IPS-18a (cell line): ENCODE data around the gene ROPN1.

Source experiments
- H3K27ac ChIP-seq: one replicate; pipeline ENCODE4 v1.5.1; 2013; ENCODE audit warnings: low read length
- H3K27me3 ChIP-seq: one replicate; pipeline ENCODE4 v1.6.1; 2013; ENCODE audit warnings: mild to moderate bottlenecking, low read length; ENCODE audit not compliant: control insufficient read depth, insufficient read depth
- H3K36me3 ChIP-seq: one replicate; pipeline ENCODE4 v1.6.1; 2013; ENCODE audit warnings: low read depth, low read length; ENCODE audit not compliant: control insufficient read depth
- H3K4me1 ChIP-seq: one replicate; pipeline ENCODE4 v1.6.1; 2013; ENCODE audit warnings: low read depth, low read length; ENCODE audit not compliant: control insufficient read depth
- H3K4me3 ChIP-seq: one replicate; pipeline ENCODE4 v1.5.1; 2013; ENCODE audit warnings: low read length
- H3K9ac ChIP-seq: one replicate; pipeline ENCODE4 v1.6.1; 2013; ENCODE audit warnings: mild to moderate bottlenecking, low read length, moderate library complexity
- H3K9me3 ChIP-seq: one replicate; pipeline ENCODE4 v1.6.1; 2013; ENCODE audit warnings: low read depth, low read length; ENCODE audit not compliant: control insufficient read depth

Gene ROPN1

DNA sequence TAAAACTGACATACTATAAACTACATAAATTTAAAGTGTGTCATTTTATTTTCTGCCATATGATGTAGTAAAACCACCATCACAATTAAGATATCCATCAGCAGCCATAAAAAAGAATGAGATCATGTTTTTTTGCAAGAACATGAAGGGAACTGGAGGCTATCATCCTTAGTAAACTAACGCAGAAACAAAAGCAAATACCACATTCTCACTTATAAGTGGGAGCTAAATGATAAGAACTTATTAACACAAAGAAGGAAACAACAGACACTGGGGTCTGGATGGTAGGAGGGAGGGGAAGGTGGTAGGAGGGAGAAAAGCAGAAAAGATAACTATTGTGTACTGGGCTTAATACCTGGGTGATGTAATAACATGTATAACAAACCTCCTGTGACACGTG, 55.5 kb downstream of the ROPN1 start:
- no peak overlapping the region for H3K27ac ChIP-seq
- H3K4me3 ChIP-seq: no peak overlapping the region
- peaks cover 58% of the 10 kb centered on the region for H3K36me3 ChIP-seq
- no peak overlapping the region for H3K9ac ChIP-seq
- no peaks in the 10 kb centered on the region for H3K9me3 ChIP-seq
- no peaks in the 10 kb centered on the region for H3K27me3 ChIP-seq
- no peaks in the 10 kb centered on the region for H3K4me1 ChIP-seq

DNA sequence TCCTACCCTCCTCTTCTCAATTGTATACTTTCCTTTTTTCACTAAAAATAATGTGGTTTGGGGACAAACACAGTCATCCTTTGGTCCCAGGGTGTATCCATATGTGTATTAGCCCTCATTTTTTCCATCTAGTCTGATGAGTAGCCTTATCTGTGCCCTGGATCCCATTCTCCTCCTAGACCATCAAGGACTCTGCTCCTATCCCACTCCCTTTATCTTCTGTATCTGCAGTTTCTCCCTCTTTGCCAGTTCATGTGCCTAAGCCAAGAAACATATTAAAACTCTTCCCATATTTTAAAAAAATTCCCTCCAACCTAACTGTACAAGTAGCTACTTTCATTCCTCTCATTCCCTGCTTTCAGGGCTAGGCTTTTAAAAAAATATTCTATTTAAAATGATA, 56.1 kb downstream of the ROPN1 start:
- no peak overlapping the region for H3K27ac ChIP-seq
- no peaks in the 10 kb centered on the region for H3K9me3 ChIP-seq
- no peak overlapping the region for H3K9ac ChIP-seq
- H3K36me3 ChIP-seq: peaks cover 64% of the 10 kb centered on the region
- no peak overlapping the region for H3K4me3 ChIP-seq
- H3K27me3 ChIP-seq: no peaks in the 10 kb centered on the region
- H3K4me1 ChIP-seq: no peaks in the 10 kb centered on the region

GRCh38 chr3:123934250-123934649, 57.7 kb downstream of the ROPN1 start:
- Histone ChIP-seq H3K4me1 (no peaks in the 10 kb centered on the region), H3K36me3 (peaks cover 66% of the 10 kb centered on the region), H3K27ac (no peak overlapping the region), H3K9me3 (no peaks in the 10 kb centered on the region), H3K27me3 (no peaks in the 10 kb centered on the region), H3K4me3 (no peak overlapping the region), H3K9ac (no peak overlapping the region)

GRCh38 chr3:123930445-123930844, 61.5 kb downstream of the ROPN1 start:
- no peaks in the 10 kb centered on the region for H3K4me1 ChIP-seq
- no peaks in the 10 kb centered on the region for H3K27me3 ChIP-seq
- no peaks in the 10 kb centered on the region for H3K9me3 ChIP-seq
- H3K36me3 ChIP-seq: peaks cover 66% of the 10 kb centered on the region
- H3K27ac ChIP-seq: no peak overlapping the region
- no peak overlapping the region for H3K4me3 ChIP-seq
- H3K9ac ChIP-seq: no peak overlapping the region

DNA sequence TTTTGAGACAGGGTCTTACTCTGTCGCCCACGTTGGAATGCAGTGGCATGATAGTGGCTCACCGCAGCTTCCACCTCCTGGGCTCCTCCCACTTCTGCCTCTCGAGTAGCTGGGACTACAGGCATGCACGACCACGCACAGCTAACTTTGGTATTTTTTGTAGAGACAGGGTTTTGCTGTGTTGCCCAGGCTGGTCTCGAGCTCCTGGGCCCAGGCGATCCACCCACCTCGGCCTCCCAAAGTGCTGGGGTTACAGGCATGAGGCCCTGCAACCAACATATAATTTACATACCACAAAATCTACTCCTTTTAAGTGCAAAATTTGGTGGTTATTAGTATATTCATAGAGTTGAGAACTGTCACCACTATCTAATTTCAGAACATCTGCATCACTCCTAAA, 62.6 kb downstream of the ROPN1 start:
- H3K9ac ChIP-seq: no peak overlapping the region
- H3K27me3 ChIP-seq: no peaks in the 10 kb centered on the region
- H3K36me3 ChIP-seq: peaks cover 55% of the 10 kb centered on the region
- H3K27ac ChIP-seq: no peak overlapping the region
- no peaks in the 10 kb centered on the region for H3K4me1 ChIP-seq
- H3K9me3 ChIP-seq: no peaks in the 10 kb centered on the region
- no peak overlapping the region for H3K4me3 ChIP-seq

DNA sequence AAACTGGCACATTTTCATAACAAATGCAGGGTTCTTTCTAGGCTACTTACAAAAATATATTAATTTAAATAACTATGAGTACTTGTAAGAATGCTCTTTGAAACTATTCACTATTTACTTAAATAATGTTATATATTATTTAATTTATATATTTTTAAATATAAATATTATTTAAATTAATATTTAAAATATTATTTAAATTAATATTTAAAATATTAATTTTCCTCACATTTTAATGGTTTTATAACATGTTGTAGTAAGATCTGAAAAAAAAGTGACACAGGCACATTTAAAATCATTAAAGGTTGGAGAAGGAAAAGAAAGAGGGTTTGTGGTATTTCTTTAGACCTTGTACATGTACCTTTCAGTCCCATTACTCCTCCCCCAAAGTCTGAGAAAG, 65.5 kb downstream of the ROPN1 start:
- Histone ChIP-seq H3K4me3 (no peak overlapping the region), H3K27ac (no peak overlapping the region), H3K27me3 (no peaks in the 10 kb centered on the region), H3K4me1 (no peaks in the 10 kb centered on the region), H3K9me3 (no peaks in the 10 kb centered on the region), H3K9ac (no peak overlapping the region), H3K36me3 (peaks cover 52% of the 10 kb centered on the region)

GRCh38 chr3:123920868-123921267, 71.1 kb downstream of the ROPN1 start:
- H3K9ac ChIP-seq: no peak overlapping the region
- peaks cover 3% of the 10 kb centered on the region for H3K9me3 ChIP-seq
- no peaks in the 10 kb centered on the region for H3K4me1 ChIP-seq
- no peak overlapping the region for H3K4me3 ChIP-seq
- H3K27me3 ChIP-seq: no peaks in the 10 kb centered on the region
- H3K27ac ChIP-seq: no peak overlapping the region
- peaks cover 35% of the 10 kb centered on the region for H3K36me3 ChIP-seq

DNA sequence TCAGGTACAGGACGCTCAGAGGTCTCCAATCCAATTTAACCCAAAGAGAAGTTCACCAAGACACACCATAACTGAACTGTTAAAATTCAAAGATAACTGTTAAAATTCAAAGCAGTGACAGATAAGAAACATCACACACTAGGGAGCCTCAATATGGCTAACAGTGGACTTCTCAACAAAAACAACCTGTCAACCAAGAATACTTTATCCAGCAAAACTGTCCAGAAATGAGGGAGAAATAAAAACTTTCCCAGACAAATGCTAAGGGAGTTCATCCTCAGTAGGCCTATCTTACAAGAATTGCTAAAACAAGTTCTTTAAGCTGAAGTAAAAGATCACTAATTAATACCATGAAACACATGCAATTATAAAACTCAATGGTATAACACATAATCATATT, 71.5 kb downstream of the ROPN1 start:
- H3K9ac ChIP-seq: no peak overlapping the region
- H3K4me3 ChIP-seq: no peak overlapping the region
- H3K9me3 ChIP-seq: peaks cover 3% of the 10 kb centered on the region
- H3K27me3 ChIP-seq: no peaks in the 10 kb centered on the region
- H3K36me3 ChIP-seq: peaks cover 36% of the 10 kb centered on the region
- H3K27ac ChIP-seq: no peak overlapping the region
- no peaks in the 10 kb centered on the region for H3K4me1 ChIP-seq

DNA sequence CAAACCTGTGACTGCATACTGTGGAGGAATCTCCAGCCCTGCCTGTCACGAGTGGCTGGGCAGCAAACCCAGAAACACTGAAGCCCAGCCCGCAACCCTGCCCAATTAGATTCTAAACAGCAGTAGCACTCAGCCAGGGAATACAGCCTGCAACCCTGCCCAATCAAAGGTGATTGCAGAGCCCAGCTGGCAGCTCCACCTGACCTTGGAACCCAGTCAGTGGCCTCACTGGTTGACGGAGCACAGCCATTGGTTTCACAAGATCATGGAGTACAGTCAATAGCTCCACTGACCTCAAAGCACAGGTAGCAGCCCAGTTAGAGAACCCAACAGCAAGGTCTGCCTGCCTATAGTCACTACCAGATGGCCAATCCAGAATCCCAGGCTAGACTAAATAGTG, 72.6 kb downstream of the ROPN1 start:
- Histone ChIP-seq H3K27me3 (no peaks in the 10 kb centered on the region), H3K9ac (no peak overlapping the region), H3K9me3 (peaks cover 3% of the 10 kb centered on the region), H3K36me3 (peaks cover 46% of the 10 kb centered on the region), H3K4me3 (no peak overlapping the region), H3K27ac (no peak overlapping the region), H3K4me1 (no peaks in the 10 kb centered on the region)
